GM12801 (cell line): ENCODE measurements around the gene CEL.

ENCODE experiments used
- CTCF ChIP-seq: IDR thresholded peaks from one replicate; pipeline ENCODE4 v1.5.1; 2011; ENCODE audit warnings: control low read depth; ENCODE audit not compliant: insufficient read length; ENCODE audit errors: extremely low read depth

The CEL gene

GRCh38 chr9:133090187-133090586, 28.4 kb downstream of the CEL start:
- no peak for TF ChIP-seq CTCF

GRCh38 chr9:133090752-133091385, 29.1 kb downstream of the CEL start:
- TF ChIP-seq CTCF = no peak

- no peak for TF ChIP-seq CTCF
Measured at GRCh38 chr9:133094842-133095393, 33.1 kb downstream of the CEL start.

- TF ChIP-seq CTCF = no peak
Measured at GRCh38 chr9:133098104-133098754, 36.4 kb downstream of the CEL start.

- TF ChIP-seq CTCF = no peak
Measured at GRCh38 chr9:133098871-133099270, 37.1 kb downstream of the CEL start.

GRCh38 chr9:133099726-133100505, 38.1 kb downstream of the CEL start:
- TF ChIP-seq CTCF = no peak
